Common myeloid progenitor, CD34-positive (primary cell): ENCODE results near the gene CYB5B.

Experiments
- CTCF ChIA-PET: fragments of 350-600 bp; sonication (Branson Sonifier 250); formaldehyde crosslinking; loops from one replicate; lab custom pipeline; 2021; ENCODE audit warnings: antibody characterized with exemption; lab: Charles Lee
- POLR2A ChIA-PET: fragments of 350-600 bp; sonication (Branson Sonifier 250); formaldehyde crosslinking; loops from one replicate; lab custom pipeline; 2021; ENCODE audit warnings: antibody characterized with exemption; lab: Charles Lee
- DNase-seq, 3 donors: peaks; one replicate each; pipeline versions ENCODE4 v3.0.0 to v3.0.0-alpha.2; 2013
- H3K27ac ChIP-seq, 2 experiments: 1 replicate in 1 of 2; 2 replicates in 1 of 2; pipeline ENCODE4 v1.7.0; 2013; ENCODE audit warnings: inconsistent platforms in 2 of 2, low read length in 2 of 2, mild to moderate bottlenecking in 2 of 2, low read depth in 1 of 2, moderate library complexity in 1 of 2; ENCODE audit not compliant: severe bottlenecking in 2 of 2, insufficient read depth in 1 of 2, poor library complexity in 1 of 2
- H3K27me3 ChIP-seq, 5 experiments: replicated peaks in 2 of 5; 1 replicate in 3 of 5; 2 replicates in 2 of 5; pipeline versions ENCODE4 v1.6.1 to v1.7.0; 2013; ENCODE audit warnings: low read length in 4 of 5, mild to moderate bottlenecking in 2 of 5, moderate library complexity in 2 of 5, inconsistent platforms in 1 of 5; ENCODE audit not compliant: insufficient read depth in 5 of 5, control insufficient read depth in 4 of 5
- H3K36me3 ChIP-seq, 4 experiments: 1 replicate in 2 of 4; 2 replicates in 2 of 4; pipeline versions ENCODE4 v1.6.1 to v1.7.0; 2013; ENCODE audit warnings: low read length in 3 of 4, control low read depth in 1 of 4, mild to moderate bottlenecking in 1 of 4; ENCODE audit not compliant: control insufficient read depth in 4 of 4, insufficient read depth in 4 of 4
- H3K4me1 ChIP-seq, 4 experiments: 1 replicate in 3 of 4; 2 replicates in 1 of 4; pipeline versions ENCODE4 v1.6.1 to v1.7.1; 2013; ENCODE audit warnings: low read length in 3 of 4, mild to moderate bottlenecking in 3 of 4, control low read depth in 1 of 4, inconsistent platforms in 1 of 4, moderate library complexity in 1 of 4; ENCODE audit not compliant: control insufficient read depth in 4 of 4, insufficient read depth in 4 of 4; ENCODE audit errors: control extremely low read depth in 1 of 4
- H3K4me3 ChIP-seq, 7 experiments: 1 replicate in 4 of 7; 2 replicates in 3 of 7; pipeline versions ENCODE4 v1.5.1 to v1.7.0; 2013; ENCODE audit warnings: mild to moderate bottlenecking in 7 of 7, low read length in 6 of 7, moderate library complexity in 6 of 7, inconsistent platforms in 2 of 7, low read depth in 2 of 7, control low read depth in 1 of 7; ENCODE audit not compliant: insufficient read depth in 4 of 7, control insufficient read depth in 1 of 7; ENCODE audit errors: extremely low read depth in 1 of 7
- H3K9me3 ChIP-seq, 5 experiments: 1 replicate in 4 of 5; 2 replicates in 1 of 5; pipeline versions ENCODE4 v1.6.1 to v1.7.1; 2013; ENCODE audit warnings: low read length in 4 of 5, mild to moderate bottlenecking in 2 of 5, inconsistent platforms in 1 of 5, low read depth in 1 of 5, moderate library complexity in 1 of 5; ENCODE audit not compliant: control insufficient read depth in 4 of 5, insufficient read depth in 2 of 5; ENCODE audit errors: control extremely low read depth in 1 of 5
- WGBS: methylation state at CpG from one replicate; pipeline ENCODE4 v1.1.5; 2013; ENCODE audit not compliant: insufficient coverage; 5-methylcytosine and 5-hydroxymethylcytosine counted together

CYB5B gene

DNA sequence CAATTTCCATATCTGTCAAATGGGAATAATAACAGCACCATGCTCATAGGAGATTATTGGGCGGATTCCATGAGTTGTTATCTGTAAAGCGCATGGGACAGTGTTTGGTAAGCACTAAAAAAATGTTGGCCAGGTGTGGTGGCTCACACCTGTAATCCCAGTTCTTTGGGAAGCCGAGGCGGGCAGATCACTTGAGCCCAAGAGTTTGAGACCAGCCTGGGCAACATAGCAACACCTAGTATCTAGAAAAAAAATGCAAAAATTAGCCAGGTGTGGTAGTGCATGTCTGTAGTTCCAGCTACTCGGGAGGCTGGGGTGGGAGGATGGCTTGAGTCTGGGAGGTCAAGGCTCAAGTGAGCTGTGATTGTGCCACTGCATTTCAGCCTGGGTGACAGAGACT is 74.5 kb downstream of the CYB5B start:
- Histone ChIP-seq H3K36me3 (no peaks in the 10 kb centered on the region), H3K4me1 (peaks cover 0 to 4% (median 2%) of the 10 kb centered on the region in 4 experiments), H3K27me3 (no peaks in the 10 kb centered on the region), H3K4me3 (no peak overlapping the region), H3K27ac (no peak overlapping the region), H3K9me3 (no peaks in the 10 kb centered on the region)
- ChIA-PET CTCF (no interaction called here), POLR2A (no interaction called here)
- DNase-seq, result no peak
- 100% methylated on average over 3 of the region's 5 CpGs for WGBS

DNA sequence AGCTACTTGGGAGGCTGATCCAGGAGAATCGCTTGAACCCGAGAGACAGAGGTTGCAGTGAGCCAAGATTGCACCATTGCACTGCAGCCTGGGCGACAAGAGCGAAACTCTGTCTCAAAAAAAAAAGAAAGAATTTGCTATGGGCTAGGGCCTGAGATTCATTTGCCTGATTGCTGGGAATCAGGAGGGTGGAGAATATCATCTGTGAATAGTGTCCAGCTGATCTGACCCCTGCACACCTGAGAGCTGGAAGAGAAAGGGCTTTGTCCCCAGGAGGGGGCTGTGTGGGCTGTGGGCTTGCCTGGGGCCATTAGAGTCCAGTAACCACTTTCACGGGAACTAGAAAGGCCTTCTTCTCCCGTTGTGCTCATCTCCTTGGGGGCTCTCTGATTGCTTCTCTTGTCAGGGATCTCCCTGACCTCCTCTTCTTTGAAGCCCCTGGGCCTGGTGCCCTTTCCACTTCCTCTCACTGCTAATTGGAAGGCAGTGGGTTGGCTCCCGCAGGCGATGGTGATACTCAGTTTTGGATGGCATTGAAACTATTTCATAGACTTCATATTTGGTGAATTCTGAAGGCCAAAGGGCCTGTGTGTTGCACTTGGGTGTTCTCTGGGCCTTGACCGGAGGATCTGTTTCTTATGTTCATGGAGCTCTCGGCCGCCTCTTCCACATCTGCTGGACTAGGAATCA is 75.3 kb downstream of the CYB5B start:
- Histone ChIP-seq H3K27ac (no peak overlapping the region), H3K9me3 (no peaks in the 10 kb centered on the region), H3K4me3 (no peak overlapping the region), H3K27me3 (no peaks in the 10 kb centered on the region), H3K4me1 (peaks cover 0 to 4% (median 2%) of the 10 kb centered on the region in 4 experiments), H3K36me3 (no peaks in the 10 kb centered on the region)
- ChIA-PET POLR2A (no interaction called here), CTCF (no interaction called here)
- 98% methylated on average over 11 of the region's 11 CpGs for WGBS
- no peak for DNase-seq

DNA sequence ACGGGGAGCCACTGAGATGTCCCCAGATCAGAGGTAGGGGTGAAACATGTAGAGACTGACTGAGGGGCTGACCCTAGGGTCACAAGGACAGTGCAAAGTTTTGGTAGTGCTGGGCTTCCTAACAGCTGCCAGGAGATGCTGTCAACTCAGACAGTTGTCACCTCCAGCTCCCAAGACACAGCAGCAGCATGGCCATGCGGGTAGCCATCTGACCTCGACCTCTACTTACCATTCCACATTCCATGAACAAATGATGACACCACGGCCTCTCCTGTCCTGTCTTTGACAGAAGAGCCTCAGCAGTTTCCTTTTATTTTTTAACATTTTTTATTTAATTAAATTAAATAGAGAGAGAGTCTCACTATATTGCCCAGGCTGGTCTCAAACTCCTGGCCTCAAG is 76.1 kb downstream of the CYB5B start:
- WGBS, result no CpG with 5 or more reads among the region's 4 CpGs
- Histone ChIP-seq H3K27me3 (no peaks in the 10 kb centered on the region), H3K4me3 (no peak overlapping the region), H3K9me3 (no peaks in the 10 kb centered on the region), H3K36me3 (no peaks in the 10 kb centered on the region), H3K27ac (no peak overlapping the region), H3K4me1 (peaks cover 0 to 4% (median 2%) of the 10 kb centered on the region in 4 experiments)
- ChIA-PET CTCF (no interaction called here), POLR2A (no interaction called here)
- no peak for DNase-seq

DNA sequence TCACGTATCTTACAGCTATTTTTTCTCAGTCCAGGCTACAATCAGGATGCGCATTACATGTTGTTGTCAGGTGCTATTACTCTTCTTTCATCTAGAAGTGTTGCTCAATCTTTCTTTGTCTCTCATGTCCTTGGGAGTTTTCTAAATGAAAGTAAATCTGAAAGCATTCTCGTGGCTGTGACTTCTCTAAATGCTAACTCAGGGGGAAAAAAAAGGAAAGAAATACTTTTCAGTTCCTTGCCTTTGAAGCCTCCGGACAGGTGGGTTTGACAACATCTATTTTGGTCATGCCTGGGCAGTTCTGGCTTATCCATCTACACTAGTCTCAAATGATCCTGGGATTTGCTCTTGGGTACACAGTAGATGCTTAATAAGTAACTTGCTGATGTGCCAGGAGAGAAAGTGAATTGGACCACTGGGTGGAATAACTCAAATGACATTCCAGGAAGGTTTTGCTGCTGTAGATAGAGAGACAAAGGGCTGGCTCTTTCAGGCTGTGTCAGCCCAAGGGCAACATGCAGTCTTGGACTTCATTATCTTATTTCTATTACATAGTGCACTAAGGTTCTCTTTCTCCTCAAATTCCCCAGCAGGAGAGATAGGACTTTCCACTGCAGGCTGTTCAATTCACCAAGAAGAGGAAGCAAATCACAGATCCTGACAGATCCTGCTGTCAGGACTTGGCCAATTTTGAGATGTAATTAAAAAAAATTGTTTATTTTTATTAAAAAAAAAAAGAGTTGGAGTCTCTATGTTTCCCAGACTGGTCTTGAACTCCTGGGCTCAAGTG is 77.7 kb downstream of the CYB5B start:
- Histone ChIP-seq H3K9me3 (no peaks in the 10 kb centered on the region), H3K27me3 (no peaks in the 10 kb centered on the region), H3K27ac (no peak overlapping the region), H3K36me3 (no peaks in the 10 kb centered on the region), H3K4me1 (peaks cover 0 to 4% (median 2%) of the 10 kb centered on the region in 4 experiments), H3K4me3 (peak overlapping the region in 1 of 7 experiments; percentile 0)
- peak in 2 of 3 donors; percentile 34 to 36 for DNase-seq
- WGBS, result 0% methylated on average over 2 of the region's 4 CpGs
- POLR2A ChIA-PET, result no interaction called here
- CTCF ChIA-PET, result no interaction called here

DNA sequence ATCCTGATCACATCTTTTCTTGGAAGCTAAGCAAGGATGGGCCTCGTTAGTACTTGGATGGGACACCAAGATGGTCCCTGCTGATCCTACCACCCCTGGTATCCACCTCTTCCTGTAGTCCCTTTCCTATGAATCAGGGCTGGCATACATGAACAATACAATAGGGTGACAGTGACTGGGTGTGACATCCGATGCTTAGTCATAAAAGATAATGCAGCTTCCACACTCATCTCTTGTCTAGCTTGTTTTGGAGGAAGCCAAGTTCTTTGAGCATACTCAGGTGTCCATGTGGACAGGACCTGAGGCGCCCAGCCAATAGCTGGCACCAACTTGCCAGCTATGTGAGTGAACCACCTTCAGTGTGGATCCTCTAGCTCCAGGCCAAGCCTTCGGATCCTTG is 78.8 kb downstream of the CYB5B start:
- peaks cover 0 to 8% (median 4%) of the 10 kb centered on the region in 4 experiments for H3K4me1 ChIP-seq
- ChIA-PET CTCF (no interaction called here), POLR2A (no interaction called here)
- WGBS, result 98% methylated on average over 4 of the region's 4 CpGs
- no peak overlapping the region for H3K4me3 ChIP-seq
- H3K27ac ChIP-seq, result no peak overlapping the region
- no peaks in the 10 kb centered on the region for H3K9me3 ChIP-seq
- DNase-seq, result no peak
- H3K36me3 ChIP-seq, result no peaks in the 10 kb centered on the region
- no peaks in the 10 kb centered on the region for H3K27me3 ChIP-seq

DNA sequence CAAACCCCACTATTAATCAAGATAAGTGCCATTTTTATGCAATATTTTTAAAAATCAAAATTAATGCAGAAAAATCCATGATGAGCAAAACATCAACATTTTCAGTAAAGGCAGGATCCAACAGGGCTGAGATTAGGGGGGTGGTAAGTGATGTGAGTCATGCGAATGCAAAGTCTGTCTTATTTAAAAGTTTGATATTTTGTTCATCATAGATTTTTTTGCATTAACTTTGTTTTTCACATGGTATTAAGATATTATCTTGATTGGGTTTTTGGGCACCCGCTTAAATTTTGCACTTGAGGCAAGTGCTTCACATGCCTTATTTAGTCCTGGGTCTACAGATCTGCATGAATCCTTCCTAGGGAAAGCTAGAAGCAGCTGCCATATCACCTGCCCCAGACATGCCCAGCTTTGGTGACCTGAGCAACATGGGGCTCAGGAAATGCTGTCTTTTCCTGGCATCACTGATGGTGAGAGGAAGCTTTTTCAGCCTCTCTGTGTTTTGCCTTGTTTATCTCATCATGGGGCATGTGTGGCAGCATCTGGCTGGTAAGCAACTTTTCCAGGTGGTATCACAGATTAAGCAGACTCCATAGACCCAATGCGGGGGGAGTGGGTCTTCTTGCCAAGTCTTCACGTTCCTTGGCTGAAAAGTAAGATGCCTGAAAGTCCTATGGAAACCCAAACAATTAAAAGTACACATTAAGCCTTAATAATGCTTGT is 83.8 kb downstream of the CYB5B start:
- Histone ChIP-seq H3K9me3 (no peaks in the 10 kb centered on the region), H3K4me1 (peaks cover 0 to 9% (median 4%) of the 10 kb centered on the region in 4 experiments), H3K36me3 (no peaks in the 10 kb centered on the region), H3K27me3 (no peaks in the 10 kb centered on the region), H3K4me3 (no peak overlapping the region), H3K27ac (no peak overlapping the region)
- peak; percentile 45 to 78 (median 67) for DNase-seq
- POLR2A ChIA-PET, result no interaction called here
- CTCF ChIA-PET, result no interaction called here
- WGBS, result 100% methylated on average over 1 of the region's 4 CpGs
